K562 (cell line): ENCODE measurements around the gene NFIL3. TPM values are rescaled to one million over a fixed set of nuclear protein-coding genes. Genes with fewer than 3 reads are reported as not detected.
A peak's percentile ranks its signal among the peaks of the same experiment; 100 is the strongest.

Experiments used
- BCOR ChIP-seq: fragments of 450-650 bp; IDR thresholded peaks from 2 replicates; pipeline ENCODE4 v1.6.1; 2016
- CCNT2 ChIP-seq: IDR thresholded peaks from 2 replicates; pipeline ENCODE4 v1.6.1; 2011; ENCODE audit warnings: borderline replicate concordance, low read depth, mild to moderate bottlenecking, moderate library complexity, mixed read lengths, low read length; ENCODE audit not compliant: insufficient read length; ENCODE audit errors: extremely low read depth
- CEBPB ChIP-seq: fragments of 450-650 bp; IDR thresholded peaks from 2 replicates; pipeline ENCODE4 v1.6.1; 2016; ENCODE audit warnings: missing genetic modification characterization, missing compliant biosample characterization
- DIDO1 ChIP-seq: fragments of 450-650 bp; IDR thresholded peaks from 2 replicates; pipeline ENCODE4 v1.6.1; 2016; ENCODE audit warnings: low read depth, missing biosample characterization, missing genetic modification characterization
- EHMT2 ChIP-seq: fragments of 450-650 bp; IDR thresholded peaks from 2 replicates; pipeline ENCODE4 v1.6.1; 2018; ENCODE audit warnings: antibody characterized with exemption
- ETV5 ChIP-seq: sonication (generic); formaldehyde crosslinking; IDR thresholded peaks from 2 replicates; pipeline ENCODE4 v1.4.0; 2020; ENCODE audit warnings: low read depth, mild to moderate bottlenecking, missing genetic modification reagents
- FOXK1 ChIP-seq: sonication (generic); formaldehyde crosslinking; IDR thresholded peaks from 2 replicates; pipeline ENCODE4 v1.8.0; 2022; ENCODE audit warnings: missing genetic modification reagents, mild to moderate bottlenecking, borderline replicate concordance
- GABPB1 ChIP-seq: sonication (generic); formaldehyde crosslinking; IDR thresholded peaks from 2 replicates; pipeline ENCODE4 v1.8.0; 2022; ENCODE audit warnings: mild to moderate bottlenecking, missing genetic modification reagents
- GTF2F1 ChIP-seq: IDR thresholded peaks from 2 replicates; pipeline ENCODE4 v1.6.1; 2011; ENCODE audit warnings: low read depth, low read length, improper control_type of control experiment
- HCFC1 ChIP-seq: IDR thresholded peaks from 2 replicates; pipeline ENCODE4 v1.6.1; 2012; ENCODE audit warnings: low read depth, low read length, improper control_type of control experiment
- HNRNPH1 ChIP-seq: fragments of 200-400 bp; formaldehyde crosslinking; optimal IDR thresholded peaks from 2 replicates; pipeline ENCODE3; 2017; ENCODE audit warnings: low read depth, mild to moderate bottlenecking, low read length, moderate library complexity
- IRF2 ChIP-seq: sonication (generic); formaldehyde crosslinking; IDR thresholded peaks from 2 replicates; pipeline ENCODE4 v1.8.1; 2022; ENCODE audit warnings: mild to moderate bottlenecking, missing genetic modification reagents
- KDM5B ChIP-seq: fragments of 200-600 bp; sonication (generic); IDR thresholded peaks from 2 replicates; pipeline ENCODE4 v1.6.1; 2012; ENCODE audit warnings: low read depth, mild to moderate bottlenecking, moderate library complexity, low read length, control low read depth, inconsistent platforms; ENCODE audit not compliant: insufficient replicate concordance
- MYC ChIP-seq, 2 experiments: fragments of 250-450 bp in 1 of 2; sonication (Bioruptor Pico) in 1 of 2; IDR thresholded peaks; 2 replicates each; pipeline versions ENCODE4 v1.5.1 to v1.6.1; 2012 to 2021; ENCODE audit warnings: low read depth in 2 of 2, borderline replicate concordance in 1 of 2, improper control_type of control experiment in 1 of 2, low read length in 1 of 2, mild to moderate bottlenecking in 1 of 2, moderate library complexity in 1 of 2
- NCOR1 ChIP-seq: fragments of 450-650 bp; IDR thresholded peaks from 2 replicates; pipeline ENCODE4 v1.6.1; 2016; ENCODE audit warnings: mild to moderate bottlenecking, moderate library complexity
- NR2C1 ChIP-seq, 2 experiments: fragments of 450-650 bp; IDR thresholded peaks; 2 replicates each; pipeline ENCODE4 v1.6.1; 2017; ENCODE audit warnings: mild to moderate bottlenecking in 2 of 2, antibody characterized with exemption in 1 of 2, inconsistent platforms in 1 of 2, missing compliant biosample characterization in 1 of 2, missing genetic modification characterization in 1 of 2
- NRF1 ChIP-seq, 2 experiments: fragments of 450-650 bp; IDR thresholded peaks in 1 of 2; conservative IDR thresholded peaks in 1 of 2; 2 replicates each; pipeline ENCODE4 v1.6.1; 2014; ENCODE audit warnings: mild to moderate bottlenecking in 2 of 2
- PHF21A ChIP-seq: fragments of 450-650 bp; IDR thresholded peaks from 2 replicates; pipeline ENCODE4 v1.6.1; 2017; ENCODE audit warnings: low read depth, borderline replicate concordance
- RCOR1 ChIP-seq, 2 experiments: IDR thresholded peaks; 2 replicates each; pipeline ENCODE4 v1.6.1; 2012; ENCODE audit warnings: low read depth in 2 of 2, low read length in 2 of 2, borderline replicate concordance in 1 of 2, improper control_type of control experiment in 1 of 2
- SMARCA4 ChIP-seq: fragments of 450-650 bp; IDR thresholded peaks from 2 replicates; pipeline ENCODE4 v1.6.1; 2016
- ZBTB11 ChIP-seq, 3 experiments: fragments of 200-800 bp in 1 of 3; fragments of 250-450 bp in 1 of 3; fragments of 450-650 bp in 1 of 3; sonication (Bioruptor Pico) in 1 of 3; sonication (Bioruptor generic) in 1 of 3; formaldehyde crosslinking in 1 of 3; IDR thresholded peaks; 2 replicates each; pipeline versions ENCODE4 v1.6.1 to v1.8.0; 2016 to 2022; ENCODE audit warnings: mild to moderate bottlenecking in 2 of 3, missing genetic modification characterization in 2 of 3, missing compliant biosample characterization in 1 of 3, moderate library complexity in 1 of 3
- ZBTB26 ChIP-seq: fragments of 450-650 bp; formaldehyde crosslinking; IDR thresholded peaks from 2 replicates; pipeline ENCODE4 v1.4.0; 2022; ENCODE audit warnings: missing genetic modification characterization
- polyA plus RNA-seq, 8 experiments: library from polyadenylated mRNA; depleted of rRNA in 4 of 8; stranded (reverse) in 5 of 8; unstranded in 3 of 8; fragments of >200 nt; fragmentation: Nextera tagmentation in 2 of 8; fragmentation: Illumina TruSeq in 1 of 8; extraction: Ambion mirVana in 2 of 8; extraction: Trizol in 1 of 8; gene quantifications; 2 replicates each; pipeline versions ENCODE4 v1.2.1 to v1.2.3, GENCODE V29; 2011 to 2014; ENCODE audit warnings: inconsistent platforms in 1 of 8, missing spikeins in 1 of 8
- total RNA-seq, 7 experiments: library from RNA; depleted of rRNA in 6 of 7; stranded (reverse); fragments of >200 nt in 6 of 7; fragmentation: Illumina TruSeq in 2 of 7; extraction: Trizol in 2 of 7; gene quantifications; 2 replicates each; pipeline versions ENCODE4 v1.2.1 to v1.2.3, GENCODE V29; 2011 to 2021; ENCODE audit warnings: low replicate concordance in 1 of 7

The NFIL3 gene
- total and polyA plus RNA-seq, 9 of the 15 experiments (the other 6 are each of a cell fraction or from before 2014, with no cell fraction given), result 3.2 to 16.1 (median 9.3) TPM

- TF ChIP-seq ZBTB11 (CRISPR knock-in tag; IDR thresholded peaks at IDR 0.05) (no peak), CEBPB (tag) (peak; percentile 96), HCFC1 (no peak), EHMT2 (no peak), NCOR1 (peak; percentile 46), MYC (IDR thresholded peaks at IDR 0.05; ENCODE audit: low read depth, low read length) (peak; percentile 16; the same call in 1 of the 2 replicates), MYC (CRISPR knock-in tag; IDR thresholded peaks at IDR 0.05; ENCODE audit: borderline replicate concordance, low read depth) (no peak), RCOR1 (IDR thresholded peaks at IDR 0.05; ENCODE audit: borderline replicate concordance in 1 of 2, low read depth in 2 of 2, low read length in 2 of 2) (peak in 1 of 2 experiments; percentile 56; a peak in 3 of 4 replicates), FOXK1 (CRISPR knock-in tag) (0 out of 2 replicates have a peak, but pooled peaks have one; percentile 49), IRF2 (CRISPR knock-in tag) (no peak), CCNT2 (no peak), PHF21A (peak; percentile 73; the same call in 1 of the 2 replicates), GTF2F1 (no peak), HNRNPH1 (no peak), ETV5 (CRISPR knock-in tag) (no peak), BCOR (peak; percentile 11; the same call in 1 of the 2 replicates), NRF1 (conservative IDR thresholded peaks at IDR 0.05 in 1 of 2, IDR thresholded peaks at IDR 0.05 in 1 of 2) (0 out of 4 replicates have a peak, but pooled peaks of 1 of the 2 experiments have one; percentile 8), ZBTB26 (CRISPR knock-in tag) (0 out of 2 replicates have a peak, but pooled peaks have one; percentile 31), SMARCA4 (peak; percentile 41; the same call in 1 of the 2 replicates), NR2C1 (IDR thresholded peaks at IDR 0.05) (no peak), NR2C1 (tag; IDR thresholded peaks at IDR 0.05) (no peak), DIDO1 (tag) (no peak), GABPB1 (CRISPR knock-in tag) (no peak), KDM5B (peak; percentile 20)
Observed at GRCh38 chr9:91422758-91423711, 597 bp downstream of the NFIL3 start (continued).
